DOHH2 (cell line): ENCODE results near the gene KIF21B.

Experiments
- CTCF ChIP-seq: fragments of 200-600 bp; sonication (generic); IDR thresholded peaks from one replicate; pipeline ENCODE4 v1.5.1; 2014; ENCODE audit warnings: antibody characterized with exemption, mild to moderate bottlenecking, low read depth, low read length; ENCODE audit not compliant: poor library complexity, severe bottlenecking
- EZH2phosphoT487 ChIP-seq: fragments of 200-600 bp; sonication (generic); IDR thresholded peaks from 2 replicates; pipeline ENCODE4 v1.6.1; 2017; ENCODE audit warnings: borderline replicate concordance, mild to moderate bottlenecking, antibody characterized with exemption, low read length, moderate library complexity, mixed read lengths

- TF ChIP-seq CTCF (no peak), EZH2phosphoT487 (no peak)
These were observed 72.5 kb downstream of the KIF21B start for GRCh38 chr1:200951016-200951415.
